Activated CD8-positive, alpha-beta T cell treated with anti-CD3 and anti-CD28 coated beads, Interleukin-2, amount 10 ng/mL, durations not matched to agents 7 days and 5 days (primary cell): ENCODE data around the gene CENPK. TPM values are rescaled to one million over a fixed set of nuclear protein-coding genes. Genes with fewer than 3 reads are reported as not detected.

ENCODE experiments used
- ATAC-seq: fragments of 150-1000 bp; cut with Tn5 transposase; one replicate; pipeline ENCODE4 v1.10.0; 2021; ENCODE audit warnings: moderate library complexity
- CTCF ChIA-PET: fragments of 350-600 bp; sonication (Branson Sonifier 250); formaldehyde crosslinking; loops from one replicate; lab custom pipeline; 2021; ENCODE audit warnings: antibody characterized with exemption; lab: Charles Lee
- POLR2A ChIA-PET: fragments of 350-600 bp; sonication (Branson Sonifier 250); formaldehyde crosslinking; loops from one replicate; lab custom pipeline; 2021; ENCODE audit warnings: antibody characterized with exemption; lab: Charles Lee
- DNase-seq: peaks from one replicate; pipeline ENCODE4 v3.0.0-alpha.2; 2020
- H3K27ac Mint-ChIP-seq: one replicate; pipeline ENCODE4 v1.8.0; 2021; ENCODE audit warnings: mild to moderate bottlenecking, mixed read lengths
- H3K27me3 Mint-ChIP-seq: one replicate; pipeline ENCODE4 v1.8.0; 2021; ENCODE audit warnings: low read depth, mixed read lengths
- H3K36me3 Mint-ChIP-seq: one replicate; pipeline ENCODE4 v1.8.0; 2021; ENCODE audit warnings: low read depth, mixed read lengths
- H3K4me1 Mint-ChIP-seq: one replicate; pipeline ENCODE4 v1.8.0; 2021; ENCODE audit warnings: low read depth, mixed read lengths
- H3K4me3 Mint-ChIP-seq: one replicate; pipeline ENCODE4 v1.8.0; 2021; ENCODE audit warnings: mild to moderate bottlenecking, mixed read lengths
- H3K9me3 Mint-ChIP-seq: one replicate; pipeline ENCODE4 v1.8.0; 2022; ENCODE audit warnings: mixed read lengths; ENCODE audit not compliant: insufficient read depth
- total RNA-seq, 2 experiments: library from RNA; stranded (reverse); gene quantifications; one replicate each; pipeline ENCODE4 v1.2.3, GENCODE V29; 2021

Gene CENPK
- total RNA-seq, 2 experiments from 2014 or later, result 97.8 to 110 TPM

DNA sequence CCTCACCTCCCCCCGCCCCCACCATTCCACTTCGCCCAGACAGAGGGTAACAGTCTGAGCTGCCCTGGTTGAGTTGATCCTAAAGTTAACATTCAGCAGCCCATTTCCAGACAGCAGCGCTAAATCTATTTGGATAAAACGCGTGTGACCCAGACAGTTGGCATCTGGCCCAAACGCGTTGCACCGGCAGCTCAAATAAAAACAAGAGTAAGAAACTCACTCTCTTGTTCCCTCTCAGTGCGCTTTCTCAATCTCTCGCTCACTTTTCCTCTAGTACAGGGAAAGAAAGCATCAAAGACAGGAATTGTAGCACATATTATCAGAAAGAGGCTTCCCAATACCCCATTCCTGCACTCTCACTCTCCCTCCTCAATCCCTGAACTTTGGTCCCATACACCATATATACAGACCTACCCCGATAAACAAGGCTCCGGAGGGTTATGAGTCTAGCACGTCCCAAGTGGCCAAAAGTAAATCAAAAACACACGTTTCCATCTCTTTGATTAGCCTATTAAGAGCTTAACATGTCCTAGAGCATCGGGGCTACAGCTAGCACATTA is 82.6 kb downstream of the CENPK start:
- CTCF ChIA-PET, result interaction anchor here (0.8 to 6.6 kb wide), 4 partner anchors 377 to 712 kb away, joined by 3 to 79 read pairs (median 4); no protein-coding TSS in a partner anchor
- Mint-ChIP-seq H3K36me3 (no peaks in the 10 kb centered on the region), H3K9me3 (no peaks in the 10 kb centered on the region), H3K27ac (no peak overlapping the region), H3K27me3 (no peaks in the 10 kb centered on the region), H3K4me1 (peaks cover 22% of the 10 kb centered on the region), H3K4me3 (no peak overlapping the region)
- POLR2A ChIA-PET, result interaction anchor here (0.6 to 1.5 kb wide), 4 partner anchors 82 to 685 kb away, joined by 3 to 5 read pairs (median 3); partner anchors contain the start of genes CENPK and PPWD1
- DNase-seq, result peak; percentile 39
- peak; percentile 46 for ATAC-seq

DNA sequence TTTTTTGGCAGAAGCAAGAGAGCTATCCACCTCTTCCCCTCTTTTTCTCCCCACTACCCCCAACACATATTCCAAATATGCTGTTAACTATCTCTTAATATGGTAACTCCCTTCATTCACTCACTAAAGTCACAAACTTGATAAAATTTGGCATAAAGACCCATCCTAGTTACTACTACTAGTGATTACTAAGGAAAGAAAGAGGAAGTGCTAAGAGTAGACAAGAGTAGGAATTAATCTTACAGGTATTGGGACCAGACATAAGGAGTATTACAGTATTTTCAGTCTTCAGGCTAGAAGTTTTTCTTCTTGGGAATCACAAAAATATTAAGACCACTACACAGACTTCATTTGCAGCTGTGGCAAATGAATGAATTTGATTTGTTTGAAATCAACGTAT is 83.4 kb downstream of the CENPK start:
- ATAC-seq (no peak), DNase-seq (no peak)
- H3K9me3 Mint-ChIP-seq, result no peaks in the 10 kb centered on the region
- no peaks in the 10 kb centered on the region for H3K27me3 Mint-ChIP-seq
- H3K27ac Mint-ChIP-seq, result no peak overlapping the region
- H3K4me1 Mint-ChIP-seq, result peaks cover 18% of the 10 kb centered on the region
- CTCF ChIA-PET, result interaction anchor here (6.6 kb wide), 1 partner anchor 667 kb away, joined by 79 read pairs; no protein-coding TSS in a partner anchor
- H3K4me3 Mint-ChIP-seq, result no peak overlapping the region
- POLR2A ChIA-PET, result no interaction called here
- no peaks in the 10 kb centered on the region for H3K36me3 Mint-ChIP-seq

DNA sequence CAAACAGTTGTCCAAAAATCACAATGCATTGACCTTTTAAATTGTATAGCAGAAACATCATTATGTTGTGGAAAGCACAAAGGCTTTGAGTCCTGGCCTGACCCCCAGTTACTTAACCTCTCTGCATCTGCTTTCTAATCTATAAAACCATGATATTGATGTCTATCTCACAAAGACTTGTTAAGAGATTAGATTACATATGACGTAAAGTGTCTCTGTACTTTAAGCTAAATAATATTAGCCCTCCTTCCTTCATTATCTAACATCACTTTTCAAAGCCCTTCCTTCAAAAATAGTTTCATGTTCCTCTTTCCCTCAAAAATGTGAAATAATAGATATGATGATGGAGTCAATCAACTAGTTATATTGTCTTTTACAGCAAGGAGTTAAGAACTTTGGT is 84.6 kb downstream of the CENPK start:
- Mint-ChIP-seq H3K27me3 (no peaks in the 10 kb centered on the region), H3K4me3 (no peak overlapping the region), H3K4me1 (peaks cover 16% of the 10 kb centered on the region), H3K36me3 (no peaks in the 10 kb centered on the region), H3K27ac (no peak overlapping the region), H3K9me3 (no peaks in the 10 kb centered on the region)
- DNase-seq (no peak), ATAC-seq (no peak)
- POLR2A ChIA-PET, result no interaction called here
- CTCF ChIA-PET, result no interaction called here

DNA sequence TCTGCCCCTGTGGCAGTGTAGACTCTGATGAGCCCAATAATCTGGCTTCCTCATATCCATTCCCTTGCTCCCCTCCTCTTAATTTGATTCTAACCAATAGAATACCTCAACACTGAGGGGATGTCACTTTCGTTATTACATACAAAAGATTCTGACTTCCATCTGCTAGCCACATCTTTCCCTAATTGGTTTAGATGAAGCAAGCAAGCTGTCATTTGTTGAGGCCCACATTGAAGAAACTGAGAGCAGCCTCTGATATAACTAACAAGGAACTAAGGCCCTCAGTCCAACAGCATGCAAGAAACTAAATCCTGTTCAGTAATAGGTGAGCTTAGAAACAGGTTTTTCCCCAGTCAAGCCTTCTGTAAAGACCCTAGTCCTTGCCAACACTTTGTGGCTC is 87.1 kb downstream of the CENPK start:
- Mint-ChIP-seq H3K9me3 (no peaks in the 10 kb centered on the region), H3K36me3 (no peaks in the 10 kb centered on the region), H3K4me3 (no peak overlapping the region), H3K27me3 (no peaks in the 10 kb centered on the region), H3K4me1 (no peaks in the 10 kb centered on the region), H3K27ac (no peak overlapping the region)
- CTCF ChIA-PET, result no interaction called here
- DNase-seq, result no peak
- no peak for ATAC-seq
- POLR2A ChIA-PET, result interaction anchor here (0.7 kb wide), 1 partner anchor 44 kb away, joined by 3 read pairs; no protein-coding TSS in a partner anchor

DNA sequence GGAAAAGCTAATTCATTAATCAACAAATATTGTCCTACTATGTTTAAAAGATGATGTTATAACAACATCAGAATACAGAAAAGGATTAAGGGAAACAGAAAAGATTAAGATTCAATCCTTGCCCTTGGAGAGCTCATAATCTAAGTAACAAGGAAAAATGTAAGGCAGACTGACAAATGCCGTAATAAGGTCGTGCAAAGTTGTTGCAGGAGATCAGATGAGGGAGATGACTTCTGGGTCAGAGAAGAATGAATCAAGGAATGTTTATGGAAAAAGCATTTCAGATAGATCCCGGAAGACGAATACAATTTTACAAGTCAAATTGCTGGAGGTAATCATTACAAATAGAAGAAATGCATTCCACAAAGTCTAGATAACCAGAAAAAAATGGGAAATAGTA is 87.6 kb downstream of the CENPK start:
- no peak for ATAC-seq
- H3K27ac Mint-ChIP-seq, result no peak overlapping the region

DNA sequence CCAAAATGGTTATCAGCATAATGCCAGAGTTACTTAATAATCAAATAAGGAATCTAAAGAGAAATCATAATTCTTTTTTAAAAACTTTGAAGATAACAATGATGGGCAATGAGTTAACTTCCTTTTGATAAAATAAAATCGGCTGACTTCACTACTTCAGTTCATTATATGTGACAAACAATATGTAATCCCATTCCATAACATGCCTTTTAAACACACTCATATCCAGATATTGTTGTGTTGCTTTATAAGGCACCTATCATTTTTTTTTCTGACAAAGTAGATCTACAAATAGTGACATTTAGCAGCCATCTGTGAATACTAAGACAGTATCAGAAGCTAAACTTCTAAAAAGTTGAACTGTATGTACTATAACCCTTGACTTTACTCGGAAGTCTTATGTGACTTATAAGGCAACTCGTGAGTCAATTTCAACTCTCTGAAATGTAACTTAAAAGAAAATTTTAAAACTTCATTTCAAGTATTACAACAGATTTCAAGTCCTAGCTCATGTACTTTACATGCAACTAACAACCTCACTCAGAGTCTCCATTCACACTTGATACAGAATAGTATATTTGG is 88.7 kb downstream of the CENPK start:
- Mint-ChIP-seq H3K9me3 (no peaks in the 10 kb centered on the region), H3K27ac (no peak overlapping the region), H3K36me3 (no peaks in the 10 kb centered on the region), H3K4me3 (no peak overlapping the region), H3K27me3 (no peaks in the 10 kb centered on the region), H3K4me1 (no peaks in the 10 kb centered on the region)
- ATAC-seq, result no peak
- ChIA-PET CTCF (no interaction called here), POLR2A (no interaction called here)
- no peak for DNase-seq

More for the DNA sequence above, 87.6 kb downstream of the CENPK start:
- Mint-ChIP-seq H3K9me3 (no peaks in the 10 kb centered on the region), H3K4me3 (no peak overlapping the region), H3K36me3 (no peaks in the 10 kb centered on the region), H3K27me3 (no peaks in the 10 kb centered on the region), H3K4me1 (no peaks in the 10 kb centered on the region)
- DNase-seq, result no peak
- ChIA-PET CTCF (no interaction called here), POLR2A (no interaction called here)

DNA sequence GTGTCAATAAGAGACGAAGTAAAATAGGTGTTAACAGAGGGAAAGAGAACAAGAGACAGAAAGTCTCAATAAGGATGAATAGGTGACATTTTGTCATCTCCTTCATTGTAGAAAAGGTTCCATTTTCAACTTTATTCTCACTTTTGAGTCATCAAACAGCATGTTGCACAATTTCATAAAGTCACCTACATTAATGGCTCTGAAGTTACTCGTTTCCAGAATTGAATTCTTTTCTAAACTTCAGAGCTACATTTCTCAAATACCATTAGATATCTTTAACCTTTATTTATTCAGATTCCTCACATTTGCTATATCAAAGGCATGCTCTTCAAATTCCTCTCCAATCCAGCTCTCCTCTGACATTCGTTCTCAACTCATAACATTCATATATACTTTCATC is 94.3 kb downstream of the CENPK start:
- CTCF ChIA-PET, result interaction anchor here (0.6 to 1.1 kb wide), 2 partner anchors 17 to 29 kb away, joined by 3 read pairs; no protein-coding TSS in a partner anchor
- no peaks in the 10 kb centered on the region for H3K27me3 Mint-ChIP-seq

More for the DNA sequence above, 94.3 kb downstream of the CENPK start:
- ATAC-seq (no peak), DNase-seq (no peak)
- no peaks in the 10 kb centered on the region for H3K9me3 Mint-ChIP-seq
- H3K4me3 Mint-ChIP-seq, result no peak overlapping the region
- H3K27ac Mint-ChIP-seq, result no peak overlapping the region
- POLR2A ChIA-PET, result no interaction called here
- H3K36me3 Mint-ChIP-seq, result no peaks in the 10 kb centered on the region
- H3K4me1 Mint-ChIP-seq, result no peaks in the 10 kb centered on the region

Other genes with a start within 250 kb of the CENPK start
- 1 to 10 TPM; 1.8 to 3.4 TPM for gene ADAMTS6, start 81.2 kb downstream of the CENPK start, total RNA-seq
- 10 to 100 TPM; 46.5 to 47.7 TPM for gene PPWD1, start 128 bp upstream of the CENPK start, total RNA-seq
- 1 to 10 TPM; 7.0 to 8.9 TPM for gene TRIM23, start 61.2 kb upstream of the CENPK start, total RNA-seq
- gene SHLD3, start 61.9 kb upstream of the CENPK start, total RNA-seq, result 1 to 10 TPM; 5.1 to 5.3 TPM
- 10 to 100 TPM; 21.9 to 22.2 TPM for gene TRAPPC13, start 61.9 kb upstream of the CENPK start, total RNA-seq
- gene SGTB, start 158.9 kb upstream of the CENPK start, total RNA-seq, result 10 to 100 TPM; 17.5 to 18.4 TPM
- gene NLN, start 159.0 kb upstream of the CENPK start, total RNA-seq, result 10 to 100 TPM; 13.9 to 14.3 TPM